H9 (cell line): Measurements from ENCODE around the gene VPS16. TPM values are rescaled to one million over a fixed set of nuclear protein-coding genes. Genes with fewer than 3 reads are reported as not detected.

Experiments used
- DNase-seq: peaks from one replicate; pipeline ENCODE4 v3.0.0-alpha.2; 2017
- H2AFZ ChIP-seq: one replicate; pipeline ENCODE4 v1.6.1; 2013; ENCODE audit warnings: mild to moderate bottlenecking, low read length, control low read depth, moderate library complexity
- H2AK5ac ChIP-seq: 2 replicates; pipeline ENCODE4 v1.6.1; 2013; ENCODE audit warnings: low read length, control low read depth, mixed read lengths; ENCODE audit not compliant: insufficient read length
- H2BK120ac ChIP-seq: one replicate; pipeline ENCODE4 v1.6.1; 2013; ENCODE audit warnings: low read depth, mild to moderate bottlenecking, low read length, control low read depth, inconsistent platforms; ENCODE audit not compliant: poor library complexity, severe bottlenecking
- H2BK12ac ChIP-seq: 2 replicates; pipeline ENCODE4 v1.6.1; 2013; ENCODE audit warnings: low read length, control low read depth, mixed read lengths, low read depth; ENCODE audit not compliant: insufficient read length
- H2BK15ac ChIP-seq: 2 replicates; pipeline ENCODE4 v1.6.1; 2013; ENCODE audit warnings: low read depth, low read length, control low read depth
- H2BK20ac ChIP-seq: one replicate; pipeline ENCODE4 v1.6.1; 2013; ENCODE audit warnings: low read depth, mild to moderate bottlenecking, low read length, control low read depth, inconsistent platforms; ENCODE audit not compliant: poor library complexity, severe bottlenecking
- H2BK5ac ChIP-seq: 2 replicates; pipeline ENCODE4 v1.6.1; 2013; ENCODE audit warnings: low read length, control low read depth, mixed read lengths; ENCODE audit not compliant: insufficient read length
- H3K14ac ChIP-seq: 2 replicates; pipeline ENCODE4 v1.6.1; 2013; ENCODE audit warnings: low read length, control low read depth; ENCODE audit not compliant: insufficient read depth
- H3K18ac ChIP-seq: 2 replicates; pipeline ENCODE4 v1.6.1; 2013; ENCODE audit warnings: low read depth, mild to moderate bottlenecking, mixed read lengths, low read length, control low read depth; ENCODE audit not compliant: insufficient read length
- H3K23ac ChIP-seq: 2 replicates; pipeline ENCODE4 v1.6.1; 2013; ENCODE audit warnings: low read length, control low read depth, mixed read lengths, low read depth; ENCODE audit not compliant: insufficient read length
- H3K23me2 ChIP-seq: 2 replicates; pipeline ENCODE4 v1.6.1; 2013; ENCODE audit warnings: low read depth, mild to moderate bottlenecking, mixed read lengths, low read length, control low read depth; ENCODE audit not compliant: insufficient read length, poor library complexity, severe bottlenecking
- H3K27ac ChIP-seq: 2 replicates; pipeline ENCODE4 v1.5.1; 2013; ENCODE audit warnings: low read length, control low read depth, mixed read lengths, low read depth; ENCODE audit not compliant: insufficient read length
- H3K27me3 ChIP-seq: 2 replicates; pipeline ENCODE4 v1.6.1; 2013; ENCODE audit warnings: low read length, control low read depth, inconsistent platforms; ENCODE audit not compliant: insufficient read depth
- H3K4ac ChIP-seq: 2 replicates; pipeline ENCODE4 v1.6.1; 2013; ENCODE audit warnings: low read depth, mild to moderate bottlenecking, control low read depth, inconsistent platforms, low read length, moderate library complexity
- H3K4me1 ChIP-seq: 2 replicates; pipeline ENCODE4 v1.6.1; 2013; ENCODE audit warnings: low read length, control low read depth, inconsistent platforms; ENCODE audit not compliant: insufficient read depth
- H3K4me2 ChIP-seq: 2 replicates; pipeline ENCODE4 v1.6.1; 2013; ENCODE audit warnings: low read length, control low read depth, mixed read lengths; ENCODE audit not compliant: insufficient read length, insufficient read depth
- H3K56ac ChIP-seq: 2 replicates; pipeline ENCODE4 v1.6.1; 2013; ENCODE audit warnings: low read depth, mild to moderate bottlenecking, mixed read lengths, low read length, control low read depth; ENCODE audit not compliant: insufficient read length
- H3K79me1 ChIP-seq: 2 replicates; pipeline ENCODE4 v1.6.1; 2013; ENCODE audit warnings: low read depth, mild to moderate bottlenecking, moderate library complexity, low read length, control low read depth, inconsistent platforms; ENCODE audit not compliant: insufficient read depth, poor library complexity, severe bottlenecking
- H3K79me2 ChIP-seq: 2 replicates; pipeline ENCODE4 v1.6.1; 2013; ENCODE audit warnings: low read length, control low read depth, inconsistent platforms; ENCODE audit not compliant: insufficient read depth
- H3K9ac ChIP-seq: 2 replicates; pipeline ENCODE4 v1.6.1; 2013; ENCODE audit warnings: low read length, control low read depth, mixed read lengths; ENCODE audit not compliant: insufficient read length; ENCODE audit errors: extremely low read depth
- H3K9me3 ChIP-seq: one replicate; pipeline ENCODE4 v1.6.1; 2013; ENCODE audit warnings: low read depth, low read length, inconsistent platforms; ENCODE audit not compliant: control insufficient read depth
- H3T11ph ChIP-seq: one replicate; pipeline ENCODE4 v1.6.1; 2013; ENCODE audit warnings: mild to moderate bottlenecking, low read length, control low read depth, inconsistent platforms
- H4K20me1 ChIP-seq: one replicate; pipeline ENCODE4 v1.6.1; 2013; ENCODE audit not compliant: control insufficient read depth, insufficient read length, insufficient read depth
- H4K5ac ChIP-seq: 2 replicates; pipeline ENCODE4 v1.6.1; 2013; ENCODE audit warnings: low read depth, mild to moderate bottlenecking, mixed read lengths, low read length, control low read depth; ENCODE audit not compliant: insufficient read length
- H4K8ac ChIP-seq: replicated peaks from 2 replicates; pipeline ENCODE4 v1.6.1; 2013; ENCODE audit warnings: low read length, control low read depth, mixed read lengths, low read depth; ENCODE audit not compliant: insufficient read length
- H4K91ac ChIP-seq: 2 replicates; pipeline ENCODE4 v1.6.1; 2013; ENCODE audit warnings: low read depth, mild to moderate bottlenecking, moderate library complexity, mixed read lengths, low read length, control low read depth; ENCODE audit not compliant: insufficient read length
- H3K27ac Mint-ChIP-seq, 3 experiments: 2 replicates in 2 of 3; 3 replicates in 1 of 3; pipeline ENCODE4 v1.8.0; 2020 to 2021; ENCODE audit warnings: mixed read lengths in 3 of 3, mild to moderate bottlenecking in 1 of 3, moderate library complexity in 1 of 3
- H3K27me3 Mint-ChIP-seq: 2 replicates; pipeline ENCODE4 v1.8.0; 2021; ENCODE audit warnings: low read depth, mild to moderate bottlenecking, moderate library complexity, mixed read lengths
- H3K36me3 Mint-ChIP-seq, 3 experiments: 2 replicates in 2 of 3; 3 replicates in 1 of 3; pipeline ENCODE4 v1.8.0; 2020 to 2021; ENCODE audit warnings: low read depth in 3 of 3, mixed read lengths in 3 of 3; ENCODE audit not compliant: insufficient read depth in 1 of 3
- H3K4me1 Mint-ChIP-seq, 2 experiments: 2 replicates each; pipeline ENCODE4 v1.8.0; 2020; ENCODE audit warnings: mixed read lengths in 2 of 2
- H3K4me3 Mint-ChIP-seq, 2 experiments: 2 replicates in 1 of 2; 3 replicates in 1 of 2; pipeline ENCODE4 v1.8.0; 2020 to 2021; ENCODE audit warnings: mild to moderate bottlenecking in 2 of 2, mixed read lengths in 2 of 2, moderate library complexity in 1 of 2
- H3K9me3 Mint-ChIP-seq, 2 experiments: 2 replicates in 1 of 2; 3 replicates in 1 of 2; pipeline ENCODE4 v1.8.0; 2020; ENCODE audit warnings: mild to moderate bottlenecking in 2 of 2, mixed read lengths in 2 of 2, moderate library complexity in 1 of 2
- CTCF ChIP-seq: fragments of 200-600 bp; sonication (generic); conservative IDR thresholded peaks from 3 replicates; pipeline ENCODE4 v1.8.0; 2021; ENCODE audit warnings: antibody characterized with exemption, mild to moderate bottlenecking
- WGBS: extraction: QIAGEN DNeasy Blood & Tissue Kit; methylation state at CpG from one replicate; pipeline ENCODE4 v1.1.7; 2013; ENCODE audit warnings: missing lambda C conversion rate, low lambda C conversion rate, mixed read lengths; ENCODE audit not compliant: insufficient read length; ENCODE audit errors: extremely low coverage; 5-methylcytosine and 5-hydroxymethylcytosine counted together
- total RNA-seq: library from RNA; stranded (reverse); gene quantifications from 2 replicates; pipeline ENCODE4 v1.2.1, GENCODE V29; 2021

VPS16 gene
- total RNA-seq, 1 experiment from 2014 or later, result 32.1 TPM

- Histone ChIP-seq H3K27ac (no peak overlapping the region), H3K27me3 (peaks cover 15% of the 10 kb centered on the region), H3K79me2 (no peaks in the 10 kb centered on the region), H3K18ac (no peak overlapping the region), H3K4me1 (no peaks in the 10 kb centered on the region; the same call in 1 of the 2 replicates), H3K14ac (no peak overlapping the region), H4K91ac (no peak overlapping the region), H2BK15ac (no peak overlapping the region), H3T11ph (no peak overlapping the region), H3K9ac (no peak overlapping the region), H4K20me1 (no peaks in the 10 kb centered on the region), H2BK5ac (no peak overlapping the region), H3K23me2 (peaks cover 7% of the 10 kb centered on the region), H3K4ac (no peak overlapping the region), H2AK5ac (no peak overlapping the region), H3K23ac (no peak overlapping the region), H3K9me3 (no peaks in the 10 kb centered on the region), H2AFZ (no peak overlapping the region), H2BK120ac (no peak overlapping the region), H3K4me2 (no peak overlapping the region), H4K8ac (no peak overlapping the region), H3K56ac (no peak overlapping the region), H3K79me1 (no peaks in the 10 kb centered on the region), H2BK12ac (no peak overlapping the region), H4K5ac (no peak overlapping the region), H2BK20ac (no peak overlapping the region)
- Mint-ChIP-seq H3K27me3 (peaks cover 26% of the 10 kb centered on the region), H3K36me3 (peaks cover 23 to 61% (median 38%) of the 10 kb centered on the region in 3 experiments), H3K27ac (peak overlapping the region in 1 of 3 experiments; percentile 79; a peak in 2 of 7 replicates), H3K4me1 (peaks cover 25 to 29% of the 10 kb centered on the region in 2 experiments), H3K9me3 (no peaks in the 10 kb centered on the region; a peak in 1 of 5 replicates), H3K4me3 (peak overlapping the region; percentile 98 to 99)
- peak; percentile 73 for DNase-seq
- WGBS, result no CpG with 5 or more reads among the region's 6 CpGs
- no peak for TF ChIP-seq CTCF
These were observed 41.7 kb upstream of the VPS16 start for GRCh38 chr20:2798814-2799213.
